Measurements from ENCODE around the gene TNPO2. TPM values are rescaled to one million over a fixed set of nuclear protein-coding genes. Genes with fewer than 3 reads are reported as not detected.

Gene TNPO2
- total RNA-seq, 2 donors from 2014 or later: 35.9 to 55.2 TPM

- DNase-seq (ENCODE audit: low spot score): no peak
- Histone ChIP-seq H3K9me3 (no peaks in the 10 kb centered on the region), H3K27ac (peak overlapping the region in 1 of 2 donors; percentile 72), H3K4me3 (peak overlapping the region; percentile 77 to 96), H3K27me3 (no peaks in the 10 kb centered on the region), H3K4me1 (peaks cover 0 to 40% of the 10 kb centered on the region in 2 donors), H3K36me3 (peaks cover 30% of the 10 kb centered on the region)
- TF ChIP-seq CTCF (IDR thresholded peaks at IDR 0.05): no peak
Measured at GRCh38 chr19:12665671-12666264, 58.0 kb downstream of the TNPO2 start.

- peak; percentile 65 for DNase-seq (ENCODE audit: low spot score)
- TF ChIP-seq CTCF (IDR thresholded peaks at IDR 0.05): no peak
- Histone ChIP-seq H3K36me3 (peaks cover 32% of the 10 kb centered on the region), H3K4me3 (peak overlapping the region in 1 of 2 donors; percentile 96), H3K27ac (no peak overlapping the region), H3K9me3 (no peaks in the 10 kb centered on the region), H3K4me1 (peaks cover 0 to 34% of the 10 kb centered on the region in 2 donors), H3K27me3 (no peaks in the 10 kb centered on the region)
Measured at GRCh38 chr19:12665281-12665573, 58.5 kb downstream of the TNPO2 start.

- Histone ChIP-seq H3K9me3 (no peaks in the 10 kb centered on the region), H3K4me3 (no peak overlapping the region), H3K36me3 (peaks cover 32% of the 10 kb centered on the region), H3K27me3 (no peaks in the 10 kb centered on the region), H3K27ac (no peak overlapping the region), H3K4me1 (peaks cover 0 to 30% of the 10 kb centered on the region in 2 donors)
- DNase-seq (ENCODE audit: low spot score): no peak
- TF ChIP-seq CTCF (IDR thresholded peaks at IDR 0.05): no peak
Measured at GRCh38 chr19:12664406-12665280, 59.1 kb downstream of the TNPO2 start.

- H3K27ac ChIP-seq: no peak overlapping the region
- no peak for TF ChIP-seq CTCF (IDR thresholded peaks at IDR 0.05)
- no peaks in the 10 kb centered on the region for H3K9me3 ChIP-seq
- no peaks in the 10 kb centered on the region for H3K27me3 ChIP-seq
- peaks cover 0 to 7% of the 10 kb centered on the region in 2 donors for H3K4me1 ChIP-seq
- H3K4me3 ChIP-seq: no peak overlapping the region
- DNase-seq (ENCODE audit: low spot score): no peak
- H3K36me3 ChIP-seq: peaks cover 41% of the 10 kb centered on the region
Measured at GRCh38 chr19:12660980-12661379, 62.8 kb downstream of the TNPO2 start.

GRCh38 chr19:12657966-12658365 is 65.8 kb downstream of the TNPO2 start:
- H3K27me3 ChIP-seq: no peaks in the 10 kb centered on the region

More at GRCh38 chr19:12657966-12658365, 65.8 kb downstream of the TNPO2 start:
- Histone ChIP-seq H3K4me1 (no peaks in the 10 kb centered on the region), H3K9me3 (no peaks in the 10 kb centered on the region), H3K4me3 (no peak overlapping the region), H3K36me3 (peaks cover 41% of the 10 kb centered on the region), H3K27ac (no peak overlapping the region)
- no peak for TF ChIP-seq CTCF (IDR thresholded peaks at IDR 0.05)
- no peak for DNase-seq (ENCODE audit: low spot score)
